Ureter (tissue), 1 donor: ENCODE results near the gene GALNT9. TPM values are rescaled to one million over a fixed set of nuclear protein-coding genes. Genes with fewer than 3 reads are reported as not detected.
"Not testable (repeated sequence)": the region's sequence is repeated elsewhere in the genome, so short reads cannot be mapped to it uniquely, and the experiment has no call there.

Source experiments
- DNase-seq: peaks from one replicate; pipeline ENCODE4 v3.0.0-alpha.2; 2020; ENCODE audit warnings: low spot score
- total RNA-seq: library from RNA; stranded (reverse); gene quantifications from one replicate; pipeline ENCODE4 v1.2.4, GENCODE V29; 2023
- donor health status: DM: yes; HTN: yes; CAD: no.

Gene GALNT9
- total RNA-seq, 1 donor from 2014 or later, result 0.44 TPM

DNA sequence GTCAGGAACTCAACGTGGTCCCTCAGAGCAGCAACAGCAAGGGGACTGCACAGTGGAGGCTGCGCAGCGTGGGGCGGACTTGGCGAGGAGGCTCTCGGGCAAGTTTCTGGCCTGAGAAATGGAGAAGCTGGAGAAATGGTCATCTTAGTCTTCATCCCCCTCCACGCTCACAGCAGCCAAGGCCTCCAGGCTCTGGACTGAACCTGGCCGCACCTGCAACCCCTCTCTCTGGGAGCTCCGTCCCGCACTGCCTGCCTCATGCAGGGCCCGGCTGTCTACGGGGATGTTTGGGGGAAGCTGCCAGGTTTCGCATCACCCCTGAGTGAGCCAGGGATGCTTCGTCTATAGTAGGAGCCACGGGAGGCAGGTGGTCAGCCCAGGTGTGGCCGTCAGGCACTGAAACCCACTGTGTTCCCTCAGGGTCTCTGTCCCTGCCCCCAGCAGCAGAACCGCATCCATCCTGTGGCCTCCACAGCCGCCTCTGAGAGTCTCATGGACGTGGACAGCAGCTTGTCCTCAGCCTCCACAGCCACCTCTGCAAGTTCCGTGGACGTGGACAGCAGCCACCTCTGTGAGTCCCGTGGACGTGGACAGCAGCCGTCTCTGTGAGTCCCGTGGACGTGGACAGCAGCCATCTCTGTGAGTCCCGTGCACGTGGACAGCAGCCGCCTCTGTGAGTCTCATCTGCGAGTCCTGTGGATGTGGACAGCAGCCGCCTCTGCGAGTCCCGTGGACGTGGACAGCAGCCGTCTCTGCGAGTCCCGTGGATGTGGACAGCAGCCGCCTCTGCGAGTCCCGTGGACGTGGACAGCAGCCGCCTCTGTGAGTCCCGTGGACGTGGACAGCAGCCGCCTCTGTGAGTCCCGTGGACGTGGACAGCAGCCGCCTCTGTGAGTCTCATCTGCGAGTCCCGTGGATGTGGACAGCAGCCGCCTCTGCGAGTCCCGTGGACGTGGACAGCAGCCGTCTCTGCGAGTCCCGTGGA lies 29.1 kb upstream of the GALNT9 start:
- not testable (repeated sequence) for DNase-seq

DNA sequence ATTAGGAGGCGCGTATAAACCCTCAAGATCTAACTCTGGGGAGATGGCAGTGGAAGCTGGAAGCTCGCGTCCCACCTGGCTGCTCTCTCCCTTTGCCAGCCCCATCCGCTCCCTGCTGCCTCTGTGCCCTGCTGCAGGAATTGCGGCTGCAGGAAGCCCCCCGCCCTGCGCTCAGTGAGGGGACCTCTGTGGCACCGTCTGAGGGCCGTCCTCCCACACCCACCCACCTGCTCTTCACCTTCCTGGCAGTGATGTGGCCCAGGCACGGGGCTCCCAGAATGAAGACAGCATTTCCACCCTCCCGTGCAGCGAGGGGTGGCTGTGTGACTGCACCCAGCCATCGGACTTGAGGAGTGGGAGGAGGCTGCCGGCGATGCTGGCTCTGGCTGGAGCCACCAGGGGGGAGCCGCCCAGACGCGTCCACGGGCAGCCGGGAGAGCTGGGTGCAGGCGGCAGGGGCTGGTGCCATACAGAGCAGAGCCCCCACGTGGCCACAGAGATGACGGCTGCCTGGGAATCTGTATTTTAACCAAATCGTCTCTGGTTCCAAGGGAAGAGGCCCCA lies 28.3 kb upstream of the GALNT9 start:
- no peak for DNase-seq

DNA sequence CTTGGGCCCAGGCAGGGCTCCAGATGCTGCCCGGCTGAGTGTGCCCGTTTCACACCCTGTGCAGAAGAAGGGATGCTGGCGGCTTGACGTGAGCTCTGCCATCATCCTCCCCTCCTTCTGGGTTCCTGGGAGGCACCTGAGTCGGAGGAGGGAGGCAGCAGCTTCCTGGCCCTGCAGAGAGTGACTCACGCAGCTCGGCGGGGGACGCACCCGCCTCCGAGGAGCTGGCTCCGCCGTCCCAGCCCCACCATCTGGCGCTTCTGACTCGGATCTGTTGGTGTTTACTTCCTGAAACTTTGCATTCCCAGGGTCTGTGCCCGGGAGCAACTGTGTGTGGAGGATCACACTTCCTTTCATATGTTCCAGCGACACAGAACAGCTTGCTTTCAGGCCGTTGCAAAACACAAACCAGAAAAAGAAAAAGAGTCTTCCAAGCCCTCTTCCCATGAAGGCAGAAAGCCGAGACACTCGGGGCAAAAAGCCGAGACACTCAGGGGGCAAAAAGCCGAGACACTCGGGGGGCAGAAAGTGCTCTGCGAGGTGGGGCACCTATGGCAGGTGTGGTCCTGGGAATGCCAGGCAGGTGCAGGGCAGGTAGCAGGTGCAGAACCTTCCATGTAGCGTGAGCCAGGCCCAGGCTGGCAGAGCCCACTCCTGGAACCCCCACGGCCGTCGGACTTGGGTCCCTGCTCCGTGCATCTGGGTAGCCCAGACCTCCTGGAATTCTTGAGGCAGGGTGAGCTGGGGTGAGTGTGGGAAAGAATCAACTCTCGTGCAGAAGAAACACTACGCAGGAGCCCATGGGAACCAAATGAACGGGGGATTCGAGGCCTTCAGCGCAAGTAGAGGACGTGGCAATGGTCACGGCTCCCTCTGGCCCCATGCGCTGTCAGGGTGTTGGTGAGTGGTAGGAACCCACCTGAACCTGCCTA lies 27.6 kb upstream of the GALNT9 start:
- peak; percentile 72 for DNase-seq

DNA sequence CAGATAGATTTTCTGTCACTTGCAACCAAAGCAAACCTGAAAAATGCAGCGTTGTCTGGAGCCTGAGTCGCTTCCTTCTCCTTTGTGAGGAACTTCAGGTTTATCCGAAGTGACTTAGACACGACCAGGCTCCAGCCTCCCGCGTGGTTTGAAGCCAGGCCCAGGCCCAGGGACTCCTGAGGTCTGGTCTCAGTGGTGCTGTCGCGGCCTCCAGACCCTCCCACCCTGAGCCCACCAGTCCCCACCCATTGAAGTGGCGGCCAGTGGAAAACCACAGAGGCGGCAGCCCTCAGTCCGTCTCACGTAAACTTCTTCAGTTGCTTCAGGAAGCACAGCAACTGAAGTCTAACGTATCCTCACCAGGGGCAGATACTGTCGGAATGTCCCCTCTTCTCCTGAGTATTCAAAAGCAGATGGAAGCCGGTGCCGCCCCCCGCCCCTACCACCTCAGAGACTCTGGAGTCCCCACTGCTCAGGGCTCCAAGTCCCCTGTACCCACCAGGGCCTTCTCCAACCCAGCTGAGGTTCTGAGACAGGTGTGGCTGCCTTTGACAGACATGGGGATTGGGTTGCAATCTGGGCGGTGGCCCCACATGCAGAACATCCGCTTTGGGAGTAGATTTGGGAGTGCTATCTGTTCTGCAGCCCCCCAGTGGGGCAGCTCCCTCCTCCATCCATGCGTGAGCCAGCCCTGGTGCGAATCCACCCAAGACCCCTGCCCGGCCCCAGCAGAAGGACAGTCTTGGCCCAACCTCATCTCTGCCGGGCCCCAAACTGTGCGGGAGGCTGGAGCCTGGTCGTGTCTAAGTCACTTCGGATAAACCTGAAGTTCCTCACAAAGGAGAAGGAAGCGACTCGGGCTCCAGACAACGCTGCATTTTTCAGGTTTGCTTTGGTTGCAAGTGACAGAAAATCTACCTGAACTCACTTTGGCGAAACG lies 26.6 kb upstream of the GALNT9 start:
- DNase-seq, result no peak

DNA sequence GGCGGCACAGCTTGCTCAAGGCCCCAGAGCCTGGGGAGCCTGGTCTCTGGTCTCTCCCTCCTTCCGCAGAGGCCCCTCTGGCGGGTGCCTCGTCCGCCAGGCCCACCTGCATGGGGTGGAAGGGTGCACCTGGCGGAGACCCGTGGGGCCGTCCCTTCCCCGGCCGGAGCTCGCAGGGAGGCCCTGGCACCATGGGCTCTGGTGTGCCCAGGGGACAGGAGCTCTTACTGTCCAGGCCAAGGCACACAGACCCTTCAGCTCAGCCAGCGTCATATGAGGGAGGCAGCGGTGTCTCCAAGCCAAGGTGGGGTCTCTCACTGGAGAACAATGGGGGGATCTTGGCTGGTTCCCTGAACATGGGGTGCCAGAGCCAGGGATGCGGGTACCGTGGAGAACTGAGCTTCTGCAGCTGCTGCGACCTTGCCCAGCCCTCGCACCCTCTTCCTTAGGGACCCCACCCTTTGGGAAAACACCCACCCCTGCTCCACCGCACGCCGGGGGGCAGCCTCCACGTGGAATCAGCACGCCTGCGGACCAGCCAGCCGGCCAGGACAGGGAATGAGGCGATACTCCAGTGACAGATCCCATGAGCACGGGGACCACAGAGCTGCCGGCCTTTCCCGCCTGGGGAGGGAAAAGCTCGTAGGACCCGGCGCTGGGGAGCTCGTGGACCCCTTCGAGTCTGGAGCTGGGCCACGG lies 25.7 kb upstream of the GALNT9 start:
- no peak for DNase-seq

DNA sequence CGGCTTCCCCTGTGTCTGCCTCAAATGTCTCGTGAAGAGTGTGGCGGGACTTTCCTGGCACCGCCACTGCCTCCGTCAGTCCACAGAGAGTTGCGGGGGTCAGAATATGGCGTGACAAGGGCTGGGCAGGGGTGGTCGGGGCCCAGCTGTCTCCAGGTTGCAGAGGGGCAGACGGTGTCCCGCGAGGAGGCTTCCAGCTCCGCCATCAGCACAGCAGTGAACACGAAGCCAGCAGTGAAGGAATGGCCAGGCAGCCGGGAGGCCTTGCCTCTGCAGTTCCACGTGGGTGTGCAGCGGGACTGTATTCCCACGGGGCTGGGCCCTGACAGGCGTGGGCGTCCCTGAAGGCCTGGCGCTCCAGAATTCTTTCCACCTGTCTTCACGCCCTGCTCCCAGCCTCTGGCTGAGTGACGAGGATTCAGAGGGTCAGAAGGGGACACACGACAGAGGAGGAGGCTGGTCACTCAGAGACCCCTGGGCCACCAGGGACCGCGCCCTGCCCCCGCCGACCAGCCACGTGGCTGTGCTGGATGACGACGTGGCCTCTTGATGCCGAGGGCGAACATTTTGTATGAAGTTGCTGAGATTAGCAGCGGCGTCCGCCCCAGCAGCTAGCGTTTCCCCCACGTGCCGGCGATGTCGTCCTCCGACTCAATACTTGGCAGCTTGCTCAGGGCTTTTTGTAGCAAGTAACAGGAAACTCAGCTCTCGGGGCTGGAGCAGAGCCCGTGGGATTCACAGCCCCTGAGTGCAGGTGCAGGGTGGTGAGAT lies 25.0 kb upstream of the GALNT9 start:
- DNase-seq, result no peak

DNA sequence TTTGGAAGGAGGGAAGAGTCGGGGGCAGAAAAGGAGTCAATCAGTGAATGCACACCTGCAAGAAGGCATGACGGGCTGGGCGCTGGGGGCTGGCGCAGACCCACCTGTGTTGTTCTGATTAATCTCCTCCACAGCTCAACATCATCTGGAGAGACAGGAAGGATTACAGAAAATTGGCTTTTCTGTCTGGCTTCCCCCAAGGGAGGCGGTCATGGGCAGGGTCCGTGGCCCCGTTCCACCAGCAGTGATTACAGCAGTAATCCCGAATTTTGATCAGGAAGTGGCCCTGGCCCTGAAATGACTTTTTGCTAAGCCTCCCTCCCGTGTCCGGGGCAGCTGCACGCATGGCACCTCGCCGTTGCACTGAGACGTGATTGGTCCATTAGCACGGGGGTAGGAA lies 24.4 kb upstream of the GALNT9 start:
- no peak for DNase-seq

DNA sequence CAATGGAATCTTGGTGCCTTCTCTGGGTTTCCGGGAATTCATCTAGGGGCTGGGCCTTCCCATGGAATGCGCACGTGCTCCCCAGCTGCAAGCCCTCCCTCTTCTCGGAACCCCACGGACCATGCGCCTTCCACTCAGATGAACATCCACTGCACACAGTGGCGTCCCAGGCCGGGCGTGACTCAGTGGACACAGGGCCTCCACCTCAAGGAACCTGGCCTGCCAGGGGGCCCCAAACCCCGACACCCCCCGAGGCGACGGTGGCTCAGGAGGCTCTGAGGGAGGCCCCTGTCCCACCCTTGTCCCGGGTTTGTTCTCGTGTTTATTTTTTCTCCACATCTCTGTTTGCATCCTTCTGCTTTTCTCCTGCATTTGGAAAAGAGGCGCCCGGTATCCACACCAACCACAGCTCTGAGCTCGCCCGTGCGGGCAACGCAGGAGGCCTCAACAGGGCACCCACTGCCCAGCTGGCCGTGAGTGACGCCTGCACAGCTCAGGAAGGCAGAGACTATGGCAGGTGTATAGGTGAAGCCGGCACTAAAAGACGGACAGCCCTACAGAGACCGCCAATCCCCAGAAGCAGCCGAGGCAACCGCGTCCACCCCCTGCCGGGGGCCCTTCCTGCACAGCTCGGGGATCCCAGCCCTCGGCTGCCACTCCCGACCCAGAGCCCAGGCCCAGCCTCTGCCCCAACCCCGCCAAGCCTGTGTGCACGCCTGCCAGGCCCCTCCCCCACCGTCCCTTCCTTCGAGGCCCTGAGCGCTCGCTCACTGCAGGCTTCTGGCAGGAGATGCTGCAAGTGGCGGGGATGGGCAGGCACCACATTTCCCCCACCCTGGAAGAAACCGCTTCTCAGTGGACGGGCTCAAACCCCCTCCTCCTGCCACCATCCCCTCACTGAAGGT lies 23.8 kb upstream of the GALNT9 start:
- DNase-seq, result no peak

DNA sequence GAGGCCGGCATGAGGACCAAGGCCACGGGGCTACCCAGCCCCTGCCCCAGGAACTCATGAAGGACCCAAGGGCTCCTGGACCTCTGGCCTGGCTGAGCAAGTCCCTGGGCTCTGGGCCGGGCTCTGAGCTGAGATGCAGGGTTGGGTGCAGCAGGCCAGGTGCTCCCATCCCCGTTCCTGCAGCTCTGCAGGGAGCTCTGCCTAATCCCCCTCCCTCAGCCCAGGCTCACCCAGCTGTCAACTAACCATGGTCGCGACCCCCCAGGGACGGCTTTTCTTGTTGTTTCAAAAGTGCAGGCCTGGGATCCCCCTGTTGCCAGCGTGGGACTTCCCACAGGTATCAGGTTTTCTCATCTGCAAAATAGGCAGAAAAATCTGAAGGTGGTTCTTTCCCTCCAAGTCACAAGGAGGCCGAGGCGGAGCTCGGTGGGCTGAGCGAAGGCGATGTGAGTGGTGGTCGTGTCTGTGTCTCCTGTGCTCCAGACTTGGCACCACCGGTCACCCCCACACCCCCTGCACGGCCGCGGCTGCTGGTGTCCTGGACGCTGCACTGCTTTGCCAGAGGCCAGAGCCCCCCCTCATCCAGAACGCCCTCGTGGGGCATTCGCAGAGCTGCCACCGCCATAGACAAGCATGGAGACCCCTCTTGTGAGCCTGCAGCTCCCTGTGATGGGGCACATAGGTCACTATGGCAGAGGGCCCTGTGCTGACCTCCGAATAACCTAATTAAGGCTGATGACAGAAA lies 22.5 kb upstream of the GALNT9 start:
- no peak for DNase-seq

DNA sequence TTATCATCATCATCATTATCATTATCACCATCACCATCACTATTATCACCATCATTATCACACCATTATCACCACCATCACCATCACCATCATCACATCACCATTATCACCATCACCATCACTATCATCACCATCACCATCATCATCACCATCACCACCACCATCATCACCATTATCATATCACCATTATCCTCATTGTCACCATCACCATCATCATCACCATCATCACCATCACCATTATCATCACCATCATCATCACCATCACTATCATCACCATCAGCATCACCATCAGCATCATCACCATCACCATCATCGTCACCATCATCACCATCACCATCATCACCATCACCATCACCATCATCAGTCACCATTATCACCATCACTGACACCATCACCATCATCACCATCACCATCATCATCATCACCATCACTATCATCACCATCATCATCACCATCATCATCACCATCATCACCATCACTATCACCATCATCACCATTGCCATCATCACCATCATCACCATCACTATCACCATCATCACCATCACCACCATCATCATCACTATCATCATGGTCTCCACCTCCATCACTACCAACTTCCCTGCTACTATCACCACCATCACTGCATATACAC lies 20.2 kb upstream of the GALNT9 start:
- no peak for DNase-seq

DNA sequence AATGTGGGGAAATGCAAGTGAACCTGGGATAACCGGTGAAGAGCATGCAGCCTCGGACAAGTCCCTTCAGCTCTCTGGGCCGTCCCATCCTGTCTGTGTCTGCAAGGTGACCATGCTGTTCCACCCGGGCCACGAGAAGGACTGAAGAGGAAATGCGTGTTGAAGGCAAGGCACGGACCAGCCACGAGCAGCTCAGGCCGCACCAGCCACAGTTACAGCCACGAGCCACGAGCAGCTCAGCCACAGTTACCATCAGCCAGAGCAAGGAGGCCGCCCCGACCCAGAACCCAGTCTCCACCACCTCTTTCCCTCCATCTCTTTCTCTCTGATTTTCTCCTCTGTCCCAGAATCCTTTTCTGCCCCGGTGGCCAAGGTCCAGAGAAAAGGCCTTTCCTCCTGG lies 18.8 kb upstream of the GALNT9 start:
- no peak for DNase-seq

DNA sequence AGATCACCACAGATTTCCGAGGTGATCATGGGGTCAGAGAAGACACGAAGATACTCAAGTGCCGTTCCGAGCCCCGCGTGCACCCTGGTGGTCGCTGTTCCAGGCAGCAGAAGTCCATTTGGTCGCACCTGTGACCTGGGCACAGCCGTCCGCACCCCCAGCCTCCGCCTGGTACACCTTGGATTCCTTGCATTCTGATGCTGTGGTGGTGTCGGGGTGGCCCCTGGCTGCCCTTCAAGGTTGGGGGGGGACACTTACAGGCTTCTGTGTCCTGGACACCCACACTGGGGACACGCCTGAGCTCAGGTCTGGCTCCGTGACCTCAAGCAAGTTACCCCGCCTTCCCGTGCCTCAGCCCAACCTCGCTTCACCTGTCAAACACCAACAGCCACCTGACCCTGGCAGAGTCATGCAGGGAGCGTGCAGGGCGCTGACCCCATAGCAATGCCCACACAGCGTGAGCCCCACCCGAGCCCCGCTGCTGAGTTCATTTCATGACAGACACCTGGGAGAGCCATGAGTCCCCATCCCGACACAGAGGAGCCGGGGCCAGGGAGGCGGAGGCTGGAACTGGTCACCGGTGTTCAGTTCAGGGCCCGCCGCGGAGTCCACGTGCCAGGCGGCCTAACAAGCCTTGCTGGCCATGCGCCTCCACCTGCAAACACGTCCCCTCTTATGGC lies 17.9 kb upstream of the GALNT9 start:
- no peak for DNase-seq

DNA sequence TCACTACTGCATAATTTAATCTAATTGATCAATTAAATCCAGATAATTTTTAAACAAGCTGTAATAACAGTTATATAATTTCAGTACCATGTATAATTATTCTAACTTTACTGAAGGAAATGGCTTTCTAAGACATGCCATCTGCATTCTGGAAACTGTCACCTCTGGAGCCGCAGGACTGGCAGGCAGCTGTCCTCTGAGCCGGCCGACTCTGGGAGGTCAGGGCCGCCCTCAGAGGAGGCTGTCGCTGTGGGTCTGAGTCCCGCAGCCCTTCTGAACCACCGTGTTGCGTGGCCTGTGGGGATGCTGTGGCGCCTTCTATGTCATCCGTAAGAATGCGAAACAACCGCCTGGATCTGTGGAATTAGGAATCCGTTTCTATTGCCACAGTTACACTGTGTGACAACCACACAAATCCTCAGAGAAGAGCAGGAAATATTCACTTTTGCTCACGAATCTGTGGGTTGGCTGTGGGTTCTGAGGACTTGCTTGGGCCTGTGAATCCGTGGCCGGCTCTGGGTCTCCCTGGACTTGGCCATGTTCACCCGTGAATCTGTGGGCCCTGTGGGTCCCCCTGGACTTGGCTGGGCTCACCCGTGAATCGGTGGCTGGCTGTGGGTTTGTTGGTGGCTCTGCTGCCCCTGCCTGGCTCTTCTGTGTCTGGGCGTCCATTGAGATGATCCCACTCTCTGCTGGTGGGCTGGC lies 17.2 kb upstream of the GALNT9 start:
- no peak for DNase-seq

DNA sequence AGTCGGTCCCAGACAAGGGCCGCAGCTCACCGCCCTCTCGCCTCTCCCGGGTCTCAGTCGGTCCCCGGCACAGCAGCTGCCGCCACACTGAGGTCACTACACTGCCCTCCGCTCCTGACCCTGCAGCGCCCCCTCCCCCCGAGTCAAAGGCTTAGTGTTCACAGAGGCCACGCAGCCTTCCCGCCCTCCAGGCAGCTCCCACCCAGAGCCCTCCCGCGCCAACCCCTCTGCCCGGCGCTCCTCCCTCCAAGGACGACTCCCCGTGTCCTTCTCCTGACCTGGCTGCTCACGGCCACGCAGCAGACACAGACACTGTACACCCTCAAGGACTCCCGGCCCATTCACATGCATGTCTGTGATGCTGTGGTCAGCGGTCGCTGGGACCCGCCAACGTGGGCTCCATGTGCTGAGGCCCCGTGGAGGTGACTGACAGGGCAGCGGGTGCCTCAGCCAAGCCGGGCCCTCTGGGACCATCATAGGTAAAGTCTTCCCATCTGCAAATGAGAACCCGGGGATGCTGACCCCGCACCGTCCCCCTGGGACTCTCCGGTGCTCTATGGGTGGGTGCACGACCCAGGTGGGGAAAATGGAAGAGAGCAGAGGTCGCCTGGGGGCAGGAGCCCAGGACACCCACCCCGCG lies 16.3 kb upstream of the GALNT9 start:
- no peak for DNase-seq

DNA sequence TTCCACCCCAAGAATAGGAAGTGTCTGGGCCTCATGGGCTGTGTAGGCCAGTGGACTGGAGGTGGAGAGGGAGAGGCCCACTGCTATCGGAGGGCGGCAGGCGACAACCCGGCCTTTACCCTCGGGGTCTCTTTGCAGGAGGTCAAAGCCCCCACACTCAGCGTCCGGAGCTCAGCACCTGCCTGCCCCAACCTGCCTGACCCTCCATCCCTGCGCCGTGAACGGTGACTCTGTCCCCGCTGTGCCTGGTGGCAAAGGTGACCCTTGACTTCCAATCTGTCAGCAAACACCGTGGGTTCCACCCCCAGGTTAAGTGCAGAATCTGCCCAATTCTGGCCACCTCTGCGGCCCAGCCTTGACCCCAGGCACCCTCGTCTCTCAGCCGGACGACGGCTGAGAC lies 15.7 kb upstream of the GALNT9 start:
- DNase-seq, result no peak

DNA sequence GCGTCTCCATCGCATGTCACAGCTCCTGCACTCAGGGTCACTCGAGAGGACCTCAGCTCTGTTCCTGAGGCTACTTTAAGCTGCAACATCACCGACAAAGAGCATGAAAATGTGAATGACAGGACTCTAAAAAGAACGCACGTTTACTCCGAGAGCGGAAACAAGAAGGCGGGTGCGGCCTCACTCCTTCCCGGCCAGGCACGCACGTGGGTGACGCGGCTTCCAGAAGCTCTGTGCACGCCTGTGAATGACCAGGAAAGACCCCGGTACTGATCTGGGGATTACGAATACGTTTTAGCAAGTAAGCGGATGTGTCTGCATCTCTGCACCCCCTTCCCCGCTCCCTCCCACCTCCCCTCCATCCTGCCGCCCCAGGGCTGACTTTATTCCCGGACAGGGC lies 15.2 kb upstream of the GALNT9 start:
- no peak for DNase-seq
